Measurements from ENCODE around the gene SPSB1.

DNA sequence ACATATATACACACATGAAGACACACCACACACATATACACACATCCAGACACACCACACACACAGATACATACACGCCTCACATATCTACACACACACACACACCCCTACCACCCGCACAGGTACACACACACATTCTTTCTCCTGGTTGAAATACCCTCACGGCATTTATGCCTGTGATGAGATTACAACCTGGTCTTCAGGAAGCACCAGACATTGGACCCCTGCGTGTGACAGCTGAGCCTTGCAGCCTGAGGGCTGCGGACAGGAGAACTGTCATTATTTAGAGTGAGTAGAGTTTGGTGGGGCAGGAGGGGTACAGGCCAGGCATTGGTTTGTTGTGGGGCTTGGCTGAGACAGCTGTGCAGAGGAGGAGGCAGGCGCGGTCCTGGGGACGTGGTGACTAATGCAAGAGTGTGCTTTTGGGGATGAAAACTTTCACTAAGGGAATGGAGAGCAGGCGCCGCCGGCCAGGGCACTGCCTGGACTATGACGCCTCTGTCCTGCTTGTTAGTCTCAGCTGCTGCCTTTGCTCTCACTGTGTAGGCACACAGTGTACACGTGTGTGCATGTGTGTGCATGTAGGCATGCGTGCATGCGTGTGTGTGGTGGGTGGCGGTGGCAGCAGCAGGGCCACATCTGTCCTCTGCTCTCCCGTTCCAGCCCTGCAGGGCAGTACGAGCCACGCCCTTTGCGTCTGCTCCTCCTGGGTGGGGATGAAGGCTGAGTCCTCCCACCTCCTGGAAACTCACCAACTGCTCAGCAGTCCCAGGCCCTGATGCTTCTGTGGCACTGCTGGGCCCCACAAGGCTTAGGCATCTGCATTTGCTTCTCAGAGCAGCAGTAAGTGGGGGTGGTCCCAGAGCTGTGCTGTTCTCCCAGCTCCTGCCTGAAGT lies 57.6 kb downstream of the SPSB1 start:
- TF ChIP-seq, protein P1, sequence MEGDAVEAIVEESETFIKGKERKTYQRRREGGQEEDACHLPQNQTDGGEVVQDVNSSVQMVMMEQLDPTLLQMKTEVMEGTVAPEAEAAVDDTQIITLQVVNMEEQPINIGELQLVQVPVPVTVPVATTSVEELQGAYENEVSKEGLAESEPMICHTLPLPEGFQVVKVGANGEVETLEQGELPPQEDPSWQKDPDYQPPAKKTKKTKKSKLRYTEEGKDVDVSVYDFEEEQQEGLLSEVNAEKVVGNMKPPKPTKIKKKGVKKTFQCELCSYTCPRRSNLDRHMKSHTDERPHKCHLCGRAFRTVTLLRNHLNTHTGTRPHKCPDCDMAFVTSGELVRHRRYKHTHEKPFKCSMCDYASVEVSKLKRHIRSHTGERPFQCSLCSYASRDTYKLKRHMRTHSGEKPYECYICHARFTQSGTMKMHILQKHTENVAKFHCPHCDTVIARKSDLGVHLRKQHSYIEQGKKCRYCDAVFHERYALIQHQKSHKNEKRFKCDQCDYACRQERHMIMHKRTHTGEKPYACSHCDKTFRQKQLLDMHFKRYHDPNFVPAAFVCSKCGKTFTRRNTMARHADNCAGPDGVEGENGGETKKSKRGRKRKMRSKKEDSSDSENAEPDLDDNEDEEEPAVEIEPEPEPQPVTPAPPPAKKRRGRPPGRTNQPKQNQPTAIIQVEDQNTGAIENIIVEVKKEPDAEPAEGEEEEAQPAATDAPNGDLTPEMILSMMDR (optimal IDR thresholded peaks at IDR 0.05 in 1 of 3, IDR thresholded peaks at IDR 0.05 in 1 of 3, conservative IDR thresholded peaks at IDR 0.05 in 1 of 3; ENCODE audit: extremely low read depth in 1 of 3, insufficient read depth in 2 of 3, low read length in 3 of 3) = no peak
- TF ChIP-seq EZH2 (IDR thresholded peaks at IDR 0.05; ENCODE audit: low read length) = no peak

All from keratinocyte (primary cell).